ENCODE data around the gene RCN1. TPM values are rescaled to one million over a fixed set of nuclear protein-coding genes. Genes with fewer than 3 reads are reported as not detected.

RCN1 gene
- total and polyA plus RNA-seq, 4 donors, result 35.9 to 58.1 (median 46.4) TPM

GRCh38 chr11:32045456-32045855 is 45.4 kb upstream of the RCN1 start:
- Histone ChIP-seq H3K27me3 (ENCODE audit: control insufficient read depth in 4 of 4, insufficient read depth in 4 of 4, low read length in 3 of 4) (peaks cover 0 to 4% (median 2%) of the 10 kb centered on the region in 4 donors), H3K36me3 (ENCODE audit: control insufficient read depth in 4 of 4, insufficient read depth in 3 of 4, low read depth in 1 of 4, low read length in 3 of 4) (no peaks in the 10 kb centered on the region), H3K9me3 (ENCODE audit: control insufficient read depth in 4 of 4, low read length in 3 of 4) (no peaks in the 10 kb centered on the region), H3K4me3 (ENCODE audit: low read depth in 1 of 3, low read length in 3 of 3) (no peak overlapping the region), H3K4me1 (ENCODE audit: control insufficient read depth in 4 of 4, insufficient read depth in 4 of 4, low read length in 3 of 4) (no peaks in the 10 kb centered on the region), H3K27ac (ENCODE audit: low read depth in 1 of 2, low read length in 2 of 2) (no peak overlapping the region), H3K9ac (ENCODE audit: low read depth in 1 of 2, low read length in 2 of 2) (no peak overlapping the region)
- DNase-seq (ENCODE audit: low spot score), result no peak
- no peak for TF ChIP-seq NR2F2 (IDR thresholded peaks at IDR 0.05)
- no peak for TF ChIP-seq RAD21 (IDR thresholded peaks at IDR 0.05)
- TF ChIP-seq RXRA (IDR thresholded peaks at IDR 0.05), result no peak
- TF ChIP-seq CTCF (IDR thresholded peaks at IDR 0.05; ENCODE audit: low read depth, low read length, missing input control), result no peak
- no peak for TF ChIP-seq SP1 (IDR thresholded peaks at IDR 0.05)

DNA sequence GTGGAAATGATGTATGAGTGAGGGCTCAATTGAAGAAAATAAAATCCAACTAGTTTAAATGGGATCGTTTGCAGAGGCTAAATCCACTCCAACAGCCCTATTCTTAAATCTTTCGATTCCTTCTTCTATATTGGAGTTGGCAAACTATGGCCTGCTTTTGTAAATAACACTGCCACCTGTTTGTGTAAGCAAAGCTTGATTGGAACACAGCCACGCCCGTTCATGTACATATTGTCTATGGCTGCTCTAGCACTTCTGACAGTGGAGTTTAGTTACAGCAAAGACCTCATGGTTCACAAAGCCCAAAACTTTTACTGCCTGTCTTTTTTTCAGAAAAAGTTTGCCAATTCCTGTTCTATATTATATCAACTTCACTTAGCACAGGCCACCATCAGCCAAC is 40.6 kb upstream of the RCN1 start:
- H3K36me3 ChIP-seq (ENCODE audit: control insufficient read depth in 4 of 4, insufficient read depth in 3 of 4, low read depth in 1 of 4, low read length in 3 of 4), result no peaks in the 10 kb centered on the region
- WGBS, result 46% methylated on average over 4 of the region's 4 CpGs
- no peaks in the 10 kb centered on the region for H3K4me1 ChIP-seq (ENCODE audit: control insufficient read depth in 4 of 4, insufficient read depth in 4 of 4, low read length in 3 of 4)
- no peak overlapping the region for H3K4me3 ChIP-seq (ENCODE audit: low read depth in 1 of 3, low read length in 3 of 3)
- DNase-seq (ENCODE audit: low spot score), result no peak
- TF ChIP-seq EGR1 (IDR thresholded peaks at IDR 0.05; ENCODE audit: low read depth in 2 of 2), result no peak
- no peak for TF ChIP-seq SP1 (IDR thresholded peaks at IDR 0.05)
- no peak for TF ChIP-seq HNF4G (IDR thresholded peaks at IDR 0.05)
- TF ChIP-seq FOXA1 (IDR thresholded peaks at IDR 0.05), result no peak
- TF ChIP-seq TAF1 (conservative IDR thresholded peaks at IDR 0.05), result no peak
- TF ChIP-seq HNF4A (conservative IDR thresholded peaks at IDR 0.05), result no peak
- TF ChIP-seq FOXA2 (IDR thresholded peaks at IDR 0.05), result no peak
- TF ChIP-seq GABPA (IDR thresholded peaks at IDR 0.05 in 1 of 2, conservative IDR thresholded peaks at IDR 0.05 in 1 of 2), result no peak
- no peak for TF ChIP-seq RXRA (IDR thresholded peaks at IDR 0.05)
- no peak for TF ChIP-seq ZBTB33 (IDR thresholded peaks at IDR 0.05)
- TF ChIP-seq, protein P1, sequence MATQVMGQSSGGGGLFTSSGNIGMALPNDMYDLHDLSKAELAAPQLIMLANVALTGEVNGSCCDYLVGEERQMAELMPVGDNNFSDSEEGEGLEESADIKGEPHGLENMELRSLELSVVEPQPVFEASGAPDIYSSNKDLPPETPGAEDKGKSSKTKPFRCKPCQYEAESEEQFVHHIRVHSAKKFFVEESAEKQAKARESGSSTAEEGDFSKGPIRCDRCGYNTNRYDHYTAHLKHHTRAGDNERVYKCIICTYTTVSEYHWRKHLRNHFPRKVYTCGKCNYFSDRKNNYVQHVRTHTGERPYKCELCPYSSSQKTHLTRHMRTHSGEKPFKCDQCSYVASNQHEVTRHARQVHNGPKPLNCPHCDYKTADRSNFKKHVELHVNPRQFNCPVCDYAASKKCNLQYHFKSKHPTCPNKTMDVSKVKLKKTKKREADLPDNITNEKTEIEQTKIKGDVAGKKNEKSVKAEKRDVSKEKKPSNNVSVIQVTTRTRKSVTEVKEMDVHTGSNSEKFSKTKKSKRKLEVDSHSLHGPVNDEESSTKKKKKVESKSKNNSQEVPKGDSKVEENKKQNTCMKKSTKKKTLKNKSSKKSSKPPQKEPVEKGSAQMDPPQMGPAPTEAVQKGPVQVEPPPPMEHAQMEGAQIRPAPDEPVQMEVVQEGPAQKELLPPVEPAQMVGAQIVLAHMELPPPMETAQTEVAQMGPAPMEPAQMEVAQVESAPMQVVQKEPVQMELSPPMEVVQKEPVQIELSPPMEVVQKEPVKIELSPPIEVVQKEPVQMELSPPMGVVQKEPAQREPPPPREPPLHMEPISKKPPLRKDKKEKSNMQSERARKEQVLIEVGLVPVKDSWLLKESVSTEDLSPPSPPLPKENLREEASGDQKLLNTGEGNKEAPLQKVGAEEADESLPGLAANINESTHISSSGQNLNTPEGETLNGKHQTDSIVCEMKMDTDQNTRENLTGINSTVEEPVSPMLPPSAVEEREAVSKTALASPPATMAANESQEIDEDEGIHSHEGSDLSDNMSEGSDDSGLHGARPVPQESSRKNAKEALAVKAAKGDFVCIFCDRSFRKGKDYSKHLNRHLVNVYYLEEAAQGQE (IDR thresholded peaks at IDR 0.05), result no peak
- no peak for TF ChIP-seq CTCF (IDR thresholded peaks at IDR 0.05; ENCODE audit: low read depth, low read length, missing input control)
- no peak for TF ChIP-seq JUND (IDR thresholded peaks at IDR 0.05)
- no peak for TF ChIP-seq NR2F2 (IDR thresholded peaks at IDR 0.05)
- no peak for TF ChIP-seq MAX (IDR thresholded peaks at IDR 0.05)
- TF ChIP-seq YY1 (IDR thresholded peaks at IDR 0.05), result no peak
- TF ChIP-seq ATF3 (IDR thresholded peaks at IDR 0.05), result no peak
- no peaks in the 10 kb centered on the region for H3K9me3 ChIP-seq (ENCODE audit: control insufficient read depth in 4 of 4, low read length in 3 of 4)
- H3K27me3 ChIP-seq (ENCODE audit: control insufficient read depth in 4 of 4, insufficient read depth in 4 of 4, low read length in 3 of 4), result no peaks in the 10 kb centered on the region
- H3K9ac ChIP-seq (ENCODE audit: low read depth in 1 of 2, low read length in 2 of 2), result no peak overlapping the region
- H3K27ac ChIP-seq (ENCODE audit: low read depth in 1 of 2, low read length in 2 of 2), result no peak overlapping the region
